Body of pancreas (tissue), 4 donors: ENCODE data around the gene RAET1E.
"Not testable (repeated sequence)": the region's sequence is repeated elsewhere in the genome, so short reads cannot be mapped to it uniquely, and the experiment has no call there.

Source experiments
- CTCF ChIP-seq, 7 experiments: fragments of 450-650 bp in 4 of 7; fragments of 200-600 bp in 3 of 7; sonication (generic) in 3 of 7; IDR thresholded peaks; one replicate each; pipeline ENCODE4 v1.5.1; 2016 to 2019; ENCODE audit warnings: antibody characterized with exemption in 7 of 7
- POLR2A ChIP-seq, 3 donors: fragments of 450-650 bp; IDR thresholded peaks; one replicate each; pipeline ENCODE4 v1.6.1; 2016; ENCODE audit warnings: antibody characterized with exemption in 3 of 3, mild to moderate bottlenecking in 2 of 3

- not testable (repeated sequence) for TF ChIP-seq POLR2A, CTCF (IDR thresholded peaks at IDR 0.05)
These were observed 49.6 kb upstream of the RAET1E start for GRCh38 chr6:149947533-149947932.
